ENCODE data around the gene LRRC1.

- TF ChIP-seq CTCF (IDR thresholded peaks at IDR 0.05; ENCODE audit: extremely low read depth in 1 of 2, insufficient read depth in 1 of 2, low read depth in 1 of 2, low read length in 2 of 2) (no peak), POLR2A (IDR thresholded peaks at IDR 0.05; ENCODE audit: low read depth, low read length) (no peak), EZH2 (IDR thresholded peaks at IDR 0.05; ENCODE audit: borderline replicate concordance, low read depth, low read length, severe bottlenecking) (no peak), JUN (IDR thresholded peaks at IDR 0.05; ENCODE audit: borderline replicate concordance, insufficient read depth, insufficient read length, low read depth) (no peak), POLR2AphosphoS5 (IDR thresholded peaks at IDR 0.05; ENCODE audit: insufficient read depth, low read depth, low read length) (no peak)
These were observed 26.2 kb upstream of the LRRC1 start for GRCh38 chr6:53768636-53769035.
